HCEC 1CT (cell line): ENCODE data around the gene CABS1.

Source experiments
- DNase-seq: peaks from one replicate; pipeline ENCODE4 v3.0.0-alpha.2; 2017

Gene CABS1

DNA sequence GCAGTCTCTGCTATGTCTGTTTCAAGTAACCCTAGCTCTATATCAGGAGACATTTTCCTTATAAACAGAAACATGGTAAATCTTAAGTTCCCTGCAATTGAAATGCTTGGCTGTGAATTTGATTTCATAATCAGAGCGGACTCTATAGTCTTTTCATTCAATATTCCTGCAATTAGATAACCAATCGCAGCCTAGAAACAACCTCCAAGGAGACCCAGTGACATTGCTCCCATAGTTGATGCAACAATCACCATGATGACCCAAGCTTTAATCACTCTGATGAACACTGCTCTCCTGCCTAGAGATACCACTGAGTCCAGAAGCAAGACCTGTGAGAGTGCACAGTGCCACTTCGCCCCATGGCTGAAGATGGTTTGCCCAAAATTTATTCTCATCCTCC, at the start of gene CABS1:
Gene CABS1, plus strand, starts transcription at position 301 of the 400 bp plus-strand sequence. Its CDS starts 59 bp downstream, at position 360.
- no peak for DNase-seq

DNA sequence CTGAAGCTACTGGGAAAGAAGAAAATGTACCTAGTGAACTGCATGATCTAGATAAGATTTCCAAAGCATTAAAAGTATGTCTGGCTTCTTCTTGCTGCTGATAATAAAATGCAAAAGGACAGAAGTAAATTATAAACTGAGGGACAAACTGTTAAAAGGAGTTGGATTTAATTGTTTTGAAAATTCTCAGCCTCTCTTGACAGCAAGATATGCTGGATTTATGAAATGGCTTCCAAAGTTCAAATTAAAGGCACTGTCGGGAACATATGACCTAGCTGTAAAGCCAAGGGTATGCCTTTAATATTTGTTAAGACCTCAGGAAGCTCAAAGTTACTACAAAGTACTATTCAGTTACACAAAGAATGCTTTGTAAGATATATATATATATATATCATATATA, 46.1 kb upstream of the CABS1 start:
- DNase-seq, result no peak

DNA sequence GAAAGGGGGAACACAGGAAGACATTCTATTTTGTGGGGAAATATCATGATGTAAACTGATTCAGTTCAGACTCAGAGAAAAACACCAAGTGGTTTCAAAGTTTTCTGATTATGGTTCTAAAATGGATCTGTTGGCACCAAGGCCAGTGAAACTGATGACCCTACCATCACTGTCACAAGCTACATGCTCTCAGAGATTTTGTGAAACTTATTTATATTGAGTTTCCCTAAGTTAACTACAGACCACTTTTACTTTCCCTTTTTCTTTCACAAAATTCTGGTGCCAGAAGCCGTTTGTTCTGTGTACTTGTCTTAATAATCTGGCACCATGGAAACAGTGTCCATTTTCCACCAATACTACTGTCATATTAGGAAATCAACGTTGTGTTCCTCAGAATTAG, 43.4 kb upstream of the CABS1 start:
- no peak for DNase-seq

DNA sequence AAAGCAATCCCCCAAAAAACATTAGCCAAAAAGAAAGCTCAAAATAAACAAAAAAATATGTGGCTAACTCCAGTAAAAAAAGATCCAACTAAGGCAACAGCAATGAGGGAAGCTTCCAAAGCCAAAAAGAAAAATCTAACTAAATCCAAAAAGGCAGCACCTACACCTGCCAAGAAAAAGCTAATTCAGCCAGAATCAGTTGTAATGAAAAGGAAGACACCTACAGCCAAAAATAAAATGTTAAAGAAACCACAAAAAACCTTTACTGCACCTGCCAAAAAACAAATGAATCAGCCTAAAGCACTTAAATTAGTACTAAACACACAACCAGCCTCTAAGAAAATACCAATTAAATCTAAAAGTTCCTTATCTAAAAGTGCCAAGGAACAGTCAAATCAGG, 37.2 kb upstream of the CABS1 start:
- no peak for DNase-seq

DNA sequence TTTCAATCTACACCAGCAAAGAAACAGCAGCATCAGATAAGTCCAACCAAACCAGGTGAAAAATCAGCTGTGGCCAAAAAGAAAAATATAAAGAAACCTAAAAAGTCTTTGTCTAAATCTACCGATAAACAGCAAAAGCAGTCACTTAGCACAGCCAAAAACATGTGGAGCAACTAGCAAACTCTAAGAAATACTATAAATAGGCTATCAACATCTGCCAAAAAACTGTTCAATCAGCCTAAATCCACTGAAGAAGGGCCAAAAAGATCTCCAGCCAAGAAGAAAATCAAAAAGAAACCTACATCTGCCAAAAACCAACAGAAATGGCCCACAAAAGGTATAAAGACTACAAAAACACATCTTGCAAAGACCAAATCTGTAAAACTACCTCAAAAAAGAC, 36.7 kb upstream of the CABS1 start:
- no peak for DNase-seq

DNA sequence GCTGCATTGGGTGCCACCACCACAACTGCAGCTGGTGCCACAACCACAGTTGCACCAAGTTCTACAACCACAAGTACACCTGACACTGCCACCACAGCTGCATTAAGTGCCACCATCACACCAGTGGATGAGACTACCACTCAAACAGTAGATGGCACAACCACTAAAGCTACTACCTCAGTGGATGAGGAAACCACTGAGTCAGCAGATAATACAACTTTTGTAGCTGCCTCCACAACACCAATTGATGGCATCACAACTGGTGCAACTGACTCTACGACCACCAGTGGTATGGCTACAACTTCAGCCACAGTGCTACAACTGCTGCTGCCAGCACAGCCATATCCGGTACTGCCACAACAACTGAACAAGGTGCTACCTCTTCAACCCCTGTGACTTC, 35.1 kb upstream of the CABS1 start:
- no peak for DNase-seq

DNA sequence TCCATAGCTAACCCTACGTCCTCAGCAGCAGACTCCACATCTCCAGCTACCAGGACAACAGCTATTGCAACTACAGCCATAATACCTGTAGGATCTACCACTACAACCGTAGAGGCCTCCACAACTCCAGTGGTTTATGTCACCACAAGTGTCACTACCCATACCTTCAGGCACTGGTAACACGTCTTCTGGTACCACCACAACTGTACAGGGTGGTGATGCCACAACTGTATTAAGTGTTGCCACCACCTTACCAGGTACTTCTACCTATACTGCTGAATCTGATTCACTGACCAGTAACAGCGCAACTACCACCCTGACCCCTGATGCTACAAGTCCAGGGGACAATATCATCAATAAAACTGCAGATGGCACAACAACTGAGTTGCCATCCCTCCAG, 34.6 kb upstream of the CABS1 start:
- no peak for DNase-seq

DNA sequence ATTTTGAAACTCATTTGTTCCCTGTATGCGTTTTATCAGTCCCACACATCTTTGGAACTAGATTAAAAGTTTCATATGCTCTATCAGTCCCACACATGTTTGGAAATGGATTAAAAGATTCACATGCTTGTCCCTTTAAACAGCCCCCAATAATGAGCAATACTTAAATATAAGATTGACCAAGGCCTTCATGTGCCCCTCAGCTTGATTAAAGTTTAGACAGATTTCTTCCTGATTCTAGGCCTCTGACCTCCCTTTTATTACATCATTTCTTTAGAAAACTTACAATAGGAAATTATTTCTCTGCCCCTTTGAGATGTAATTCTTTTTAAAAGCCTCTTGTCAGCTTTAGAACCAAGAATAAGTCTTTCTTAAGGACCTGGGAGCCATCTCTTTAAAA, 31.7 kb upstream of the CABS1 start:
- DNase-seq, result no peak

DNA sequence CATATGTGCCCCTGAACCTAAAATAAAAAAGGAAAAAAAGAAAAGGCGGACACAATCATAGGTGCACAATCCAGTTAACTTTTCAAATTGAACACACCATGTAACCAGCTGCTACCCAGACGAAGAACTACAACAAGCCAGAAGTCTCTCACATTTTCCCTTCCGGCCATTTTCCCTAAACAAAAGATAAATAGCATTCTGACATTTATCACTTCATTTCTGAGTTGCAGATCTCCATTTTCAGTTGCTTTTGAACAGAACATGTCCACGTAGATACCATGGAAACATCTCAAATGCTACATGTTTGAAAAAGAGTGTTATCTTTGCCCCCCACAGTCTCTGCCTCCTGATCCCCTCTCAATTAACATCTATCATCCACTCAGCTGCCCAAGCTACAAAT, 29.2 kb upstream of the CABS1 start:
- no peak for DNase-seq

DNA sequence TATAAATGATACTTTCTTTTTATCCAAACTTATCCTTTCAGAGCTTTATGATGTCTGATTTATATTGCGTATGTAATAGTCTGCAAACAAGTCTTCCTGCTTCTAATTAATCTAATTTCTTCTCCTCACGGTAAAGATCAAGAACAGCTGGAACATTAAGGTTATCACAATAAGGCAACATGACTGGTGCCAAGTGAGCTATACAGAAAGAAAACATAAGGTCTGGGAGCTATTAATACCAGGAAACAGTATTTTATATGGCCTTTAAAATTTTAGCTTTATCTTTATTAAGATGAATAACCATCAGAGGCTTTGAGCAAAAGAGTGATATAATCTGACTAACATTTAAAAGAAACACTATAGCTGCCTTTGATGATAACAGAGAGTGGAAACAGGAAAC, 28.7 kb upstream of the CABS1 start:
- DNase-seq, result no peak

DNA sequence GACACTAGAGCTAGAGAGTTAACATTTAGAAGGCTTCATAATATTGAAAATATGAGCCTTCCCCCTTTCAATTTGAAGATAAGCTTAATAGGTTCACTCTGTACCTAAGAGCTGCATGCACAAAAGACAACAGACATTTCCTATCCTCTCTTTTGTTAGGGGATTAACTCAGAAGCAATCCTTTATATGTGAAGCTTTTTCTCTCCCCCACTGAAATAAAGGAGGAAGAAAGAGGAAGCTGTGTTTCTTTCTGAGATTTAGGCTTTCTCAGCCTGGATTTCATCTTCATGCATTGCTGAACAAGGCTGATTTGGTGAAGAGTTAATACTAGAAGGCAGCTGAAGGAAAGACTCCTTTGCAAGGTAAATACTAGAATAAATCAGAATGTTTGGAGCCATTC, 21.0 kb upstream of the CABS1 start:
- DNase-seq, result no peak

DNA sequence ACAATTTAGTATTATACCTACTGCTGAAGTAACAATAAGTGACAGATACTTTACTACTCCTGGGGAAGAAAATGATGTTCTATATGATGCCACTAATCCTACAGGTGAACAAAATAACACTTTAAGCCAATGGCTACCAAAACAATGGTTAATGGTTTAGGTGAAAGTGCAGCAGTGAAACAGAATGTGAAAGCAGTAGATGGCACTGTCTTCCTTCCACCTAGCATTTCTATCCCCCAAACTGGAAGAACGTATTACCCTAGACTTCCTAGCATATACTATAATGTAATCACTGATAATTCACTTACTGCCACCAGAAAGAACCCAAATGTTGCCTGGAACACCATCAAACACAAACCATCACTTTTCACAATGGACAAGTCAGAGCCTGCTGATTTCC, 18.9 kb upstream of the CABS1 start:
- DNase-seq, result no peak

DNA sequence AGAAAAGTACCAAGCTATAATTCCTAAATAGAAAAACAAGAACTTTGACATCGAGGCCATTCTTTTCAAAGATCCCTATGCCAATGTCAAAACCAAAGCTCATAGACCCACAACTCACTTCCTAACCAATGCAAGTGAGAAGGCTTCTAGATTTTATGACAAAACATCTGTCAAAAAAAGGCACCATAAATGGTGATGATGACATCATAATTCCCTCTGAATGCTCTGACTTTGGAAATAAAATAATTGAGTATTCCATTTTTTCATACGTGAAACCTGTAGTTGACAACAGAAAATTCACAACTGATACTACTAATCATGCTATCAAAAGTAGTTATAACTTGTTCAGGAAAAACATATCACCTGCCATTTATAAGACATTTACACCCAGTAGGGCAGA, 8.7 kb upstream of the CABS1 start:
- DNase-seq, result no peak

DNA sequence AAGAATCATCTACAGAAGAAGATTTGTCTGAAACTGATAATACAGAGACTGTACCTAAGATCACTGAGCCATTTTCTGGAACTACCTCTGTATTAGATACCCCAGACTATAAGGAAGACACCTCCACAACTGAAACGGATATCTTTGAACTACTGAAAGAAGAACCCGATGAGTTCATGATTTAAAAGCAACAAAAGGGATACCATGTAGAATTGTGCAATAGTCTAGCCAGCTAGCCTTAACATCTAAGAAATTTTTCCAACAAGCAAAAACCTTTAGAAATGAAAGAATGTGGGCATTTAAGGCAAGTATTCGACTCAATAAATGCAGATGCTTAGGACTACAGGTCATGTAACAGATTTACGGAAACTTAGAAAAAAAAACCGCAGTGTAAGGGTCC, 1.3 kb downstream of the CABS1 start:
- DNase-seq, result no peak

DNA sequence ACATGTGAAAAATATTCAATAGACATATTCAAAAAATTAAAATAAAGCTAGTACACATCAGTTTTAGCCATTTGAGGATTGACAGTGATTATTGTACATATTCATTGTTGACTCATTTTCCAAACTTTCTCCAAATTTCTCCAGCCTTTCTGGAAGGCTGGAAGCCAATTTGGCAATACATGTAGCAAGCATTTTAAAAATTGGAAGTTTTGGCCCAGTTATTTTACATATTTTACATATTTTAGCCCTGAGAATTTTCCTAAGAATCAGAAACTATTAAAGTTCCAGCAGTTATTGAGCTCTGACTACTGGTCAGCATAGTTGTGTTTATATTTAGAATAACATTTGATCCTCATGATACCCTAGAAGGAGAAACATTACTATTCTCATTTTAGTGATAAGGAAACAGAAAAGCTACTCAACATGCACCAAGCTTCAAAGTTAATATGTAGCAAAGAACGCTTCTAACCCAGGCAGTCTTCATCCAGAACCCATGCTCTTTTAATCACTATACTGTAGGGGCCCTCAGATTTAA, 3.2 kb downstream of the CABS1 start:
- DNase-seq, result no peak

DNA sequence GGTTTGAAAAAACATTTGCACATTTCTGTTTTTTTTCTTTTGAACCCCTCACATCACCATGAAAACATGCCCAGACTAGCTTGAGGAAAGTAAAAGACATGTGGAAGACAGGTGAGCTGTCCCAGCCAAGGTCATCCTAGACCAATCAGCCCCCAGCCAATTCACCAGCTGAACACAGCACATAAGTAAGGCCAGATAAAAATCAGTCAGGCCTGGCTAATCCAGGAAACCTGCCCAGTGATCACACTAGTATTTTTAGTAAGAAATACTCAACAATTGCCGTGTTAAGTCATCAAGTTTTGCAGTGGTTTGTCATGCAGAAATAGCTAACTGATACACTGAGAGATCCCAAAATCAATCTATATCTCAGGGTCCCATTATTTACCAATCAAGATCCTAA, 21.4 kb downstream of the CABS1 start:
- no peak for DNase-seq

DNA sequence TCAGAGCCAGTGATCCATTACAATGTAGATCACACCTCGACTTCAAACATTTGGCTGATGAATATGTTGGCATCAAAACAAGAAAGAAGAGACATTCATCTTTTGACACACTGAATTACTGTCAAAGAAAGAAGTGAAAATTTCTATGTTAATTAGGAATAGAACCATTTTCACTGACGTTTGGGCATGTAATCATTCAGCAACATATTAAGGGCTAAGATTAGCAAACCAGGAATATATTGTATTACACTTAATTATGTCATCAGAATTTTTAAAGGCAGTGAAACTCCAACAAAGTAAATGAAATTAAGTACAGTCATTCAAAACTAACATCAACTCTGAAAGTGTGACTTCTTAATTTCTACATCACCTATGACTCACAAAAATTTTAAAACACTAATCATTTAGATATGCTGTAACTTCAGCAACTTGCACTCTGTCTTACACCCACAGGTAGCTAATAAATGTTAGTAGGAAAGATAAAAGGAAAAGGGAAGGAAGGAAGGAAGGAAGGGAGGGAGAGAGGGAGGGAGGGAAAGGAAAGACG, 24.4 kb downstream of the CABS1 start:
- DNase-seq, result no peak

DNA sequence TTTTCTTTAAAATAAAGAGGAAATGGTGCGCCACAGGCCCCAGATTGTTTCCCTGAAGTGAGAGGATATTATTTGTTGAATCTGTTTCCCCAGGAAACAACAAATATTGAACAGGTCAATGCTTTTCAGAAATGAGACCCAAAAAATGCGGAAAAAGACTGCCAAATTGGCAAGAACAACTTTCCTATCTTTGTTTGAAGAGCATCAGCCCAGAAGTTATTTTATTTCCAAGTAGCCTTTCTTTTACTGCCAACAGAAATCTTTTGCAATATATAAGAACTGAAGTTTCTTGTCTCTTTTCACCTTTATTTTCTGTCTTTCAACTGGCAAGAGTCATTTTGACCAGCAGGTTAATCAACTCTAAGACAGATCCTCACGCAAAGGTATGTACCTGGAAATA, 25.7 kb downstream of the CABS1 start, which contains the start of gene SMR3A:
Gene SMR3A, plus strand, starts transcription at position 301 of the 400 bp plus-strand sequence. CDS start 1,356 bp downstream, outside the sequence.
- no peak for DNase-seq

DNA sequence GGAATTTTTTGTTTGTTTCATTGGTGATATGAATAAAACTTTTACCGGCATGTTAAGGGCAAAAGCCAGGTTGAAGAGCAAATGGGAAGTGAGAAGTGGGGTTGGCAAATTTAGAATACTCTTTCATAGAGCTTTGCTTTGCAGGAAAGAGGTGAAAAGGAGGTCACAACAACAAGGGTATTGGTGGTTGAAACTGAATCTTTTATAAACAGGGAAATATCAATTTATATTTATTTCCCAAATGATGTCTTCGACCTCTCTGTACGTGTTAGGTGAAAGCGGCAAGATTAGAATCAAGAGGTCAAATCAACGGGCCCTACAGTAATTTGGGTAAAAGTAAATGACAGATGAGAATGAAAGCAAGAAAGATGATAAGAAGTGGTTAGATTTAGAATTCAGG, 29.2 kb downstream of the CABS1 start:
- DNase-seq, result no peak

DNA sequence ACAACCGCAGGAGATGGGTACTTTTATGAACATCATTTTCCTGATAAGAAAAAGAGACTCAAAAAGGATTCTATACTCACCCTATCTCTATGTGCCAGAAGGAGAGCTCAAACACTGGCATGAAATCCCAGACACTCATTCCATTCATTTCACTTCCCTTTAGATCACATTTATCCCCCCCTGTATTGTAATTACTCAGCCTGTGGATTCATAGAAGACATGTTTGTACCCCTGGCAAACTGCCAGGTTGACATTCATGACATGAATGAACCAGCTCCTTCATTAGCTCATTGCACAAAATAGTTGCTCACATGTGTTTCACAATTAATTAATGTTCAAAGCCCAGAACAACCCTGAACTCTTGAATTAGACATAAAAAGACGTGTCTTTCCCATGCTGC, 30.7 kb downstream of the CABS1 start:
- no peak for DNase-seq

DNA sequence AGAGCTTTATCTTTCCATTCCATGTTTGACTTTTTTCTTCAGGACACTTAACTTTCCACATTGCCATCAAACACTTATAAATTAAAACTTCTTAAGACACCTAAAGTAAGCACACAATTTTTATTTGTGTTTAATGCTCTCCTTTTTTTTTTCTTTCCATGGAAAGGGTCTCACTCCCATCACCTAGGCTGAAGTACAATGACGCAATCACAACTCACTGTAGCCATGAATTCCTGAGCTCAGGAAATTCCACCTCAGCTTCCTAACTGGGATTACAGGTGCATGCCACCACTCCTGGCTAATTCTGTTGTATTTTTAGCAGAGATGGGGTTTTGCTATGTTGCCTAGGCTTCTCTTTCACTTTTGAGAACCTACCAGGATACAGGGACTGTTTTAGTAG, 33.0 kb downstream of the CABS1 start:
- DNase-seq, result no peak

DNA sequence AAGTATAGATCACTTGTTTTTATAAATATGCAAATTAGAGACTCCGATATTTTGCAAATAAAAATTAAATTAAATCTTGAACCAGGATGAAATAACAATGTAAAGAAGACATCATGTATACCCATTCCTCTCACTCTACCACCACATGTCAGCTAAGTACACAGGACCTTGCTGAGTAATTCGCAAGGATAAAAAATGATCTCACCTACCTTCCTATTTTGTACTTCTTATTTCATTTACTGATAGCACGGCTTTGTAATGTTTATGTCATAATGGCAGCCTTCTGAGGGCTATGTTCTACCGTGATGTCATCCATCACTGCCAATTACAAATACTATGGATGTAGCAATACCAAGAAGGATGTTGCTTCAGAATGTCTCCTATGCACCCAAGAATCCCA, 37.2 kb downstream of the CABS1 start:
- no peak for DNase-seq

DNA sequence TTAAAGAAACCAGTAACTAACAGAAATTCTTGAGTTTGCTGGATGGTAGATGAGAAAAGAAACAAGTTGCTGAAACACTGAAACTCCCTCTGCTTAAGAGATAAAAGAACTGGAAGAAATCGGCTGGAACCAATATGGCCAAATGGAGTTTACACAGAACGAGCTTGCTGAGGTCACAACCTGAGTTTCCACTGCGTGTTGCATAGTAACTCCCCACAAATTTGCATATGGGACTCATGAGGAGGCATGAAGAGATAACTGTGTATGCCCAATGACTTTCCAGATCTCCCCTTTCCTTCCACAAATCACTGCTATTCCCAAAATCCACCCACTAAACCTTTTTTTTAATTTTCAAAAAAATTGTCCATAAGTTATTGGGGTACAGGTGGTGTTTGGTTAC, 38.0 kb downstream of the CABS1 start:
- DNase-seq, result no peak

DNA sequence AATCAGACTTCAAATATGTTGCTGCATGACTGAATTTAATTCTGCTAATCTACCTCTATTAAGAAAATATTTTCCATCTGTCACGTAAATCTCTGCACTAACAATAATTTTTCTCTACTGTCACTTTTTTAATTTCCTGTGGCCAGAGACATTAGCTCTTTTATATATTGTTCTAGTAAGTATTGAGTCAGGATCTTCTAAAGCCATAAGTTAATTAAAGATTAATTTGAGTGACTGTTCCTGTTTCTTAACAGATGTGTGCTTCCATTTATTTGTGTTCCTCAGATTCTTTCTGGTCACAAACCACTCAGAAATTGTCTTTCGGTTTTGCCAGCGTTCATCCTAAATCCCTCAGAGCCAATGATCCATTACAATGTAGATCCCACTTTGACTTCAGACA, 45.8 kb downstream of the CABS1 start:
- no peak for DNase-seq

DNA sequence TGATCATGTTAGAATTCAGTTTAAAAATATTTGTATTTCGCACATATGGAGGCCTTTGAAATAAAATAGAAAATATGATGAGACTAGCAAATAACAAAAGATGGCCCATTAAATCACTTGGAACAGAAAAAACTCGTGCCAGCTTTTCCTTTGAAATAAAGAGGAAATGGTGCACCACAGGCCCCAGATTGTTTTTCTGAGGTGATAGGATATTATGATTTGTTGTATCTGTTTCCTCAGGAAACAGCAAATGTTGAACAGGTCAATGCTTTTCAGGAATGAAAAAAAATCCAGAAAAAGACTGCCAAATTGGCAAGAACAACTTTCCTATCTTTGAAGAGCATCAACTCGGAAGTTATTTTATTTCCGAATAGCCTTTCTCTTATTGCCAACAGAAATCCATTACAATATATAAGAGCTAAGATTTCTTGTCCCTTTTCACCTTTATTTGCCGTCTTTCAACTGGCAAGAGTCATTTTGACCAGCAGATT, 48.0 kb downstream of the CABS1 start, which contains the start of gene SMR3B:
Gene SMR3B, plus strand, starts transcription at position 441 of the 491 bp plus-strand sequence. CDS start 1,380 bp downstream, outside the sequence.
- DNase-seq, result no peak
